Breast epithelium (tissue), 3 donors: ENCODE data around the gene POP7.

ENCODE experiments used
- POLR2A ChIP-seq: fragments of 450-650 bp; IDR thresholded peaks from one replicate; pipeline ENCODE4 v1.6.1; 2016; ENCODE audit warnings: antibody characterized with exemption, mild to moderate bottlenecking, moderate library complexity
- POLR2AphosphoS5 ChIP-seq, 3 donors: sonication (generic); formaldehyde crosslinking; IDR thresholded peaks; one replicate each; pipeline ENCODE4 v1.6.1; 2017; ENCODE audit warnings: antibody characterized with exemption in 3 of 3
- TF ChIP-seq, protein P1 (sequence below), 3 donors: fragments of 450-650 bp; IDR thresholded peaks; one replicate each; pipeline ENCODE4 v1.5.1; 2016 to 2017; ENCODE audit warnings: antibody characterized with exemption in 3 of 3, mild to moderate bottlenecking in 3 of 3, moderate library complexity in 3 of 3

GRCh38 chr7:100721505-100721812, 15.5 kb downstream of the POP7 start:
- TF ChIP-seq, protein P1, sequence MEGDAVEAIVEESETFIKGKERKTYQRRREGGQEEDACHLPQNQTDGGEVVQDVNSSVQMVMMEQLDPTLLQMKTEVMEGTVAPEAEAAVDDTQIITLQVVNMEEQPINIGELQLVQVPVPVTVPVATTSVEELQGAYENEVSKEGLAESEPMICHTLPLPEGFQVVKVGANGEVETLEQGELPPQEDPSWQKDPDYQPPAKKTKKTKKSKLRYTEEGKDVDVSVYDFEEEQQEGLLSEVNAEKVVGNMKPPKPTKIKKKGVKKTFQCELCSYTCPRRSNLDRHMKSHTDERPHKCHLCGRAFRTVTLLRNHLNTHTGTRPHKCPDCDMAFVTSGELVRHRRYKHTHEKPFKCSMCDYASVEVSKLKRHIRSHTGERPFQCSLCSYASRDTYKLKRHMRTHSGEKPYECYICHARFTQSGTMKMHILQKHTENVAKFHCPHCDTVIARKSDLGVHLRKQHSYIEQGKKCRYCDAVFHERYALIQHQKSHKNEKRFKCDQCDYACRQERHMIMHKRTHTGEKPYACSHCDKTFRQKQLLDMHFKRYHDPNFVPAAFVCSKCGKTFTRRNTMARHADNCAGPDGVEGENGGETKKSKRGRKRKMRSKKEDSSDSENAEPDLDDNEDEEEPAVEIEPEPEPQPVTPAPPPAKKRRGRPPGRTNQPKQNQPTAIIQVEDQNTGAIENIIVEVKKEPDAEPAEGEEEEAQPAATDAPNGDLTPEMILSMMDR (IDR thresholded peaks at IDR 0.05), result no peak
- TF ChIP-seq POLR2AphosphoS5 (IDR thresholded peaks at IDR 0.05), result no peak
- TF ChIP-seq POLR2A, result no peak
